ENCODE data around the gene PROB1.
A peak's percentile ranks its signal among the peaks of the same experiment; 100 is the strongest.
"Not testable (repeated sequence)": the region's sequence is repeated elsewhere in the genome, so short reads cannot be mapped to it uniquely, and the experiment has no call there.

Gene PROB1

GRCh38 chr5:139392678-139393496, 2.0 kb downstream of the PROB1 start:
- DNase-seq (ENCODE audit: extremely low read depth in 1 of 2, low read depth in 1 of 2): peak; percentile 36 to 67

DNA sequence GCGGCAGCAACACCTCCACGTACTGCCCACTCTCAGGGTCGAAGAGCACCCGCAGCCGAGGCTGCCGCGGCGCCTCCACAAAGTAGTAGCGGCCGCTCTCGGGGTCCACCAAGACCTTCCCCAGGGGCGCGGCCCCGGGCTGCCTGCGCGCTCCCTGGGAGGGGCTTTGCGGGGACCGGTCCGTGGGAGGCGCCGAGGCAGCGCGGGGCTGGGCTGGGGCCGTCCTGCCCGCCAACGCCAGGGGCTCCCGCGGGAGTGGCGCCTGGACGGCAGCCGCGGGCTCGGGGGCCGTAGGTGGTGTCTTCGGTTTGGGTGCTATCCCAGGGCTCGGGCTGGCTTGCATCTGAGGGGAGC, 2.6 kb downstream of the PROB1 start:
- DNase-seq (ENCODE audit: extremely low read depth in 1 of 2, low read depth in 1 of 2): no peak

- DNase-seq (ENCODE audit: extremely low read depth in 1 of 2, low read depth in 1 of 2): no peak
Observed at GRCh38 chr5:139391570-139392323, 3.2 kb downstream of the PROB1 start.

- no peak for DNase-seq (ENCODE audit: extremely low read depth in 1 of 2, low read depth in 1 of 2)
Observed at GRCh38 chr5:139390639-139391569, 4.0 kb downstream of the PROB1 start.

- peak in 1 of 2 donors; percentile 33 for DNase-seq (ENCODE audit: extremely low read depth in 1 of 2, low read depth in 1 of 2)
Observed at GRCh38 chr5:139389701-139390638, 4.9 kb downstream of the PROB1 start, which contains the start of gene MZB1. TSS of gene MZB1 (minus strand) at chr5:139389913. CDS start at chr5:139389856, 57 bp downstream.

DNA sequence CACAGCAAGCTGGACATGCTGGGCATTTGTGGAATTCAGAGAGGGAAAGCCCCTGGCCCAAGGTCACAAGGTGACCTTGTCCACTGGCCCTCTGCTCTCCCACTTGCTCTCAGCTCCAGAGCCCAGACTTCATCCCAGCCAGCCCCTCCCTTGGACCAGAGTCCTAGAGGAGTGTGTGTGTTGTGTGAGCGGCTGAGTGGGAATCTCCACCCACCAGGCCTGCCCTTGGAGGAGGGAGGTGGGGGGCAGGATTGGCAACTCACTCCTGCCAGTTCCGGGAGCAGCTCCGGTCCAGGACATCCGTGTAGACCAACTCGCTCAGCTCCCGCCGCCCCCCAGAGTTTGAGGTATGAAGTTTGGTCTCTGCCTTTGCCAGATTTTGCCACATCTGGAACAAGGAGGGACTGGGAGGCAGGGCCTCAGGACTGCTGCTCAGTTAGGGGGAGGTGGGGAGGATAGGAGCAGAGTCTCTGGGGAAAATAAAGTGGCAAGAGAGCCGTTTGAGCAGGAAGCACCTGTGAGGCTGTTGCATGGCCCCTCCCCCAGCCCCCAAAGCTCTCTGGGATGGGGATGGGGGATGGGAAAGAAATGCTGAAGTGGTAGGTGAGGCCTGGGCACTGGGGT, 6.6 kb downstream of the PROB1 start:
- no peak for DNase-seq (ENCODE audit: extremely low read depth in 1 of 2, low read depth in 1 of 2)

DNA sequence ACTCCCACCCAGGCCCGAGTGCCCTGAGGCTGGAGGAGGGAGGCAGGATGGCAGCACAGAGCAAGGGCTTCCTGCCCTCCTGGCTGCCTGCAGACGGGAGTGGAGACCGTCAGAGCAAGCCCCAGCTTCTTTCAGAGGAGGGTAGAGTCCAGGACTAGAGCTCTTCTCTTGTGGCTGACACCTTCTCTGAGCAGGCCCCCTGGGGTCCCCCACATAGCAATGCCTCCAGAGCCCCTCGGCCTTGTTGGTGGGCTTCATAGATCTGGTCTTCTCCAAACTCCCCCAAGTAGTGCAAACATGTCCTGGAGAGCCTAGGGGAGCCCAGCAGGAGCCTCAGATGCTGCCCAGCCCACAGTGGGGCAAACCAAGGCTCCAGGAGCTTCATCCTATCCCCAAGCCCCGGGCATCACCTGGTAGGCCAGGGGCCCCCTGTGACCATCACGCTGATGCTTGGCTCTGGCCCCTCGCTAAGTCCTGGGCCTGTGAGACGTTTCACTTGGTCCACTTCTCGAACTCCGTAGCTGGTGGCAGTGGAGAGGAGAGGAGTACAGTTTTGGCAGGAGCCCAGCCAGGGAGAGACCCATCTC, 7.2 kb downstream of the PROB1 start:
- DNase-seq (ENCODE audit: extremely low read depth in 1 of 2, low read depth in 1 of 2): no peak

GRCh38 chr5:139386956-139387355, 7.9 kb downstream of the PROB1 start:
- DNase-seq (ENCODE audit: extremely low read depth in 1 of 2, low read depth in 1 of 2): not testable (repeated sequence)

DNA sequence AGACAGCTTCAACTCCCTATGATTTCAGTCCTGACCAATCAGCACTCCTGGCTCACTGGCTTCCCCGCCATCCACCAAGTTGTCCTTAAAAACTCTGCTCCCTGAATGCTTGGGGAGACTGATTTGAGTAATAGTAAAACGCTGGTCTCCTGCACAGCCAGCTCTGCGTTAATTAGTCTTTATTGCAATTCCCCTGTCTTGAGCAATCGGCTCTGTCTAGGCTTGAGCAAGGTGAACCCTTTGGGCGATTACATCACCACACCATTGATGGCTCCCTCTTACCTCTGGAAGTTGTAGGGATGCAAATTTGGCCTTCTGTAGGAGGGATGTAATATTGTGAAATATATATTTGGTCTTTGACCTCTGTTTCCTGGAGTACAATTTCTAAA, 8.9 kb downstream of the PROB1 start:
- no peak for DNase-seq (ENCODE audit: extremely low read depth in 1 of 2, low read depth in 1 of 2)

- no peak for DNase-seq (ENCODE audit: extremely low read depth in 1 of 2, low read depth in 1 of 2)
Observed at GRCh38 chr5:139385061-139386049, 9.5 kb downstream of the PROB1 start.

DNA sequence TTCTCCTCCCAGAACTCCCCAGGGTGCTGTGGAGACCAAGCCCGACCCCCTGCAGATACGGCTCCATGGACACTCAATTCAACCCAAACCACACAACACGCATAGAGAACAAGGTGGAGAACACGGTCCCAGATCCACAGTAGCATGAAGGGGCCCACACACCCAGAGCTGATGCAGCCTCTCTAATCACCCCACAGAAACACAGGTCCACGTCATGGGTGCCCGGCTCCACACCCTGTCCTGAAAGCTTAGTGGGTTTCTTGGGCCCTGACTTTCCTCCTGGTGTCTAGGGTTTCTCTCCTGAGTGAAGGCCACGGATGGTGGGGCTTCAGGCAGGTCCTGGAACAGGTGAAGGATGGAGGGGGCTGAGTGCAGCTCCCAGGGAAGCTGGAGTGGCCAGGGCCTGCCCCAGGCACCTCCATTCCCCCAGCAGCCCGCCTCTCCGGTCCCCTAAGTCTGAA, 10.3 kb downstream of the PROB1 start:
- no peak for DNase-seq (ENCODE audit: extremely low read depth in 1 of 2, low read depth in 1 of 2)

DNA sequence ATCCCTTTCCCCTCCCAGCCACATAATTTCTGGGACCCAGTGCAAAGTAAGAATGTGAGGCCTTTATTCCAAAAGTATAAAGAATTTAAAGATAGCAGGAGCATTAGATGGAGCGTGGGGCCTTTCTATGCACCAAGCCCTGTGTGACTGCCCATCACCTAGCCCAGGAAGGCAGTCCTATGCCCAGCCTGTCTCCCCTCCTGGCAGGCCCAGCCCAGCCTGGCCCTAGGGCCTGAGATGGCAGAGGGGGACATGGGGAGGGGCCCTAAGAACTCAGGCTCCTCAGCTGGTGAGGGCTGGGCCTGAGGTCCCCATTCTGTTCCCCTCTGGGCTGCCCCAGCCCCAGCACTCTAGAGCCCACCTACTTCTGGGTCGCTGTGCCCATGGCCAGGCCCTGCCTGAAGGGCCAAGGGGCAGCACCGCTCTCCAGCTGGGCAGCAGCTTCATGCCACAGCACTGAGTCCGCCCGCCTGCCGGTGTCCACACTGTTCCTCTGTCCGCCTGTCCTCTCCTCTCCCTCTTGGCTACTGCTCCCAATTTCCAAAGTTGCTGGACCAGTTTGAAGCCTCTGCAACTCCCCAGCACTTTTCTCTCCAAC, 10.8 kb downstream of the PROB1 start:
- DNase-seq (ENCODE audit: extremely low read depth in 1 of 2, low read depth in 1 of 2): no peak

DNA sequence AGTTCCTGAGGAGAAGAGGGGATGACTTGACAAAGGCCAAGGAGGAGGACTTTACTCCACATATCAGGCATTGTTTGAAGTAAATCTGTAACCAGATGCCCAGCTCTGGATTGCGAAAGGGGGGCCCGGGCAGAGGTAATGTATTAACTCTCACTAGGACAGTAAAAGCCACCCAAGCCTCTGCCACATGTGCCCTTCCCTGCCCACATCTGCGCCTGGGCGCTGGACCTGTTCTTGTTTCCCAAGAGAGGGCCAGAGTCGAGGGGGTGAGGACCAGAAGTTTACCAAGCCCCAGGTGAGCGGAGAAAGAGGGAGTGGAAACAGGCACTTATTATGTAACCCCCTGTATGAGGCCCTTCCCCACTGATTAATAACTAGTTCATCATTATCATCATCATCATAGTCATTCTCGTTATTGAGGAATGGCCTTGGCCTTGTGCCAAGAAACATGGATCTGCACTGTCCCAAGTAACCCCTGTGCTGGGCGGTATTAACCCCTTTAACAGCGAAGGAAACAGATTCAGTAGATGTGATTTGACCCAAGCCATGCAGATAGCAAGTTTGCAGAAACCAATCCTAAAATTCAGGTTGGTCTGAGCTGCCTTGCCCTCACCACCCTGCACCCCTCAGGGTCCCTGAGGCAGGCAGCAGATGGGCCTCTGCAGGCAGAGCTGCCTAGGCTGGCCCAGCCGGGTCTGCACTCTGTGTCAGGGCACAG, 11.5 kb downstream of the PROB1 start, which contains the start of gene SLC23A1:
Gene SLC23A1 (minus strand): TSS at position 23 of the 718 bp plus-strand sequence. CDS start 44 bp downstream, outside the sequence.
- no peak for DNase-seq (ENCODE audit: extremely low read depth in 1 of 2, low read depth in 1 of 2)

GRCh38 chr5:139382807-139383206, 12.1 kb downstream of the PROB1 start:
- DNase-seq (ENCODE audit: extremely low read depth in 1 of 2, low read depth in 1 of 2): no peak

DNA sequence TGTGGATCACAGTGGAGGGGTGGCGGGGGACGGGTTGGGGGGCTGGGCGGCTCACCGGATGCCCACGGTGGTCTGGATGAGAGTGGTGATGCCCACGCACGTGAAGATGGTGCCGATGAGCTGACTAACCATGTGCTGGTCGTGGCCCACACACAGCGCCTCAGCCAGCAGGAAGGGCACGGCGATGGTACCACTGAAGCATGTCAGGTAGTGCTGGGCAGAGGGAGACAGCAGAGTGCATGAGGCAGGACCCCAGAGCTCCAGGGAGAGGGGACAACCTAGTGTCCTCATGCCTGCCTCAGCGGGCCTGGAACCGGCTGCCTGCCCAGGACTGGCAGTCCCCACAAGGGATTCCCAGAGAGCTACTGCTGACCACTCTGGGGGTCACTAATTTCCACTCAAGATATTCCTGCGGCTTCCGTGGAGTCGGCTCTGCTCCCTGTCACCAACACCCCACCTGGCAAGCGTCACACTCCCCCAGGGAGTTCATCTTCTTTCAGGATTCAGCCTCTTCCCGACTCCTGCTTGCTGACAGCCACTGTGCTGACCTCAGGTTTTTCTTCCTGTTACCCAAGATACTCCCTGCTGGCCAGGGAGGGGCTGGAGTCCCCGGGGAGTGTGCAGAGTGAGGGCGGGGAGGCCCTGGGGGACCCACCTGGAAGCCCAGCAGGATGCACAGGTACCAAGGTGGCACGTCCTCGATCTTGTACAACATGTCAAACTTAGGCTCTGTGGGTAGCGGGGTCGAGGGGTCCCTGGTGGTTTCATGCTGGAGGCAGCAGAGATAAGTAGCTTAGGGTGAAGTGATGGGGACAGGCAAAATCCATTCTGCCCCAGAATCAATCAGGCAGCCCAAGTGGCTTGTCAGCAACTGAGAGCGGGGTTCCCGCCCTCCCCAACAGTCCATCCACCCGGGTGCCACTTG, 12.8 kb downstream of the PROB1 start:
- DNase-seq (ENCODE audit: extremely low read depth in 1 of 2, low read depth in 1 of 2): no peak
